GM10266 (cell line): Measurements from ENCODE around the gene RLF.

Source experiments
- DNase-seq: peaks from one replicate; pipeline ENCODE4 v3.0.0; 2012; ENCODE audit errors: extremely low spot score
- CTCF ChIP-seq: IDR thresholded peaks from 2 replicates; pipeline ENCODE4 v1.5.1; 2012; ENCODE audit warnings: mild to moderate bottlenecking, low read depth; ENCODE audit not compliant: control insufficient read depth, insufficient read depth; ENCODE audit errors: missing control alignments

RLF gene

GRCh38 chr1:40248412-40248811 lies 87.2 kb downstream of the RLF start:
- no peak for TF ChIP-seq CTCF
- DNase-seq, result no peak

DNA sequence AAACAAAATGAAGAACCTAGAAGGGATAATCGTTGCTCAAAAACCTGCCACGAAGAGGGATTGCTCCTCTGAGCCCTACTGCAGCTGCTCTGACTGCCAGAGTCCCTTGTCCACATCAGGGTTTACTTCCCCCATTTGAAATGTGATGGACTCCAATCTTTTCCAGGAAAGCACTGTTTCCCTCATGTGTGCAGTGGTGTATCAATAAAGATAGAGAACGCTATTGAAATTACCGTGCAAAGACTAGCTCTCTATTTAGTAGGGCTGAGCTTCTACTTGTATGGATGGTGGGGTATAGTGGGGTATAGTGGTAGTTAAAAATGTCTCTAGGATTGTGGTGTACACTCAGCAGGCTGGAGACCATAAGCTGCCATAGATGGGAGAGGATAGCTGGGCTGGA lies 90.3 kb downstream of the RLF start:
- TF ChIP-seq CTCF, result no peak
- no peak for DNase-seq

DNA sequence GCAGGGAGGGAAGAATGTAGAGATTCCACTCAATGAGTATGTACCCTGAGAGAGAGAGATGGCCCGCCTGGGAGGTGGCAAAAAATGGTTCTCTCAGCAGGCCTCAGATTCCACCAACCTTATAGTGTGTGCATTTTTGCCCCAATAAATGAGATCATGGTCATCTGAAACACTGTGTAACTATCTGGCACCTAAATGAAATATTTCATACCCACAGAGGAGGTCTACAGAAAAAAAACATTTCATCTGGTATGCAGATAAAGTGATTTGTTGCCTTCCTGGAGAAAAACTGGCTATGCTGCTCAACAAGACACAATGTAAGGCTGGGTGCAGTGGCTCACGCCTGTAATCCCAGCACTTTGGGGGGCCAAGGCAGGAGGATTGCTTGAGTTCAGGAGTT lies 91.4 kb downstream of the RLF start:
- DNase-seq, result no peak

GRCh38 chr1:40255231-40255630 lies 94.0 kb downstream of the RLF start:
- no peak for TF ChIP-seq CTCF
- DNase-seq, result no peak

More for the DNA sequence above, 91.4 kb downstream of the RLF start:
- no peak for TF ChIP-seq CTCF

GRCh38 chr1:40256401-40257084 lies 95.4 kb downstream of the RLF start:
- no peak for DNase-seq

DNA sequence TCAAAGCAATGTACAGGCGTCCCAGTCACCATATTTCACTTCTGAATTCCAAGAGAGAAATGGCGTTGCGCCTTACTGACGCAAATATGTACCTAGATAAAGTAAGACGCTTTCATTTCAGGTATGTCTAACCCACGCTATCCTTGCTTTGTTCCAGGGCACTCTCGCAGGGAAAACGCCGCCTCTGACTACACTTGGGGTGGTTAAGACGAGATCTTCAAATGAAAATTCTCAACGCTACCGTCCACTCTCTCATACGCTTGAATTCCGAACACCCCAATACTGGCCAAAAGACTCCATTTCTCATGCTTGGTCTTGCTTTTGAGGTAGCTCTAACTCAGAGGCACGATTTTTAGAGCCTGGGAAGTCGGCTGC lies 96.1 kb downstream of the RLF start:
- no peak for DNase-seq
- TF ChIP-seq CTCF, result no peak

More at GRCh38 chr1:40256401-40257084, 95.4 kb downstream of the RLF start:
- no peak for TF ChIP-seq CTCF

GRCh38 chr1:40257688-40258444 lies 96.7 kb downstream of the RLF start, which contains the start of gene ZMPSTE24:
TSS of gene ZMPSTE24 (plus strand) at chr1:40258236. CDS start at chr1:40258272, 36 bp downstream.
- no peak for TF ChIP-seq CTCF
- peak; percentile 78 for DNase-seq
